Neuron (in vitro differentiated cells): Measurements from ENCODE around the gene HSPA12B.

Experiments
- H2AFZ ChIP-seq: one replicate; pipeline ENCODE4 v1.6.1; 2013; ENCODE audit warnings: low read depth, mild to moderate bottlenecking, inconsistent platforms, low read length, moderate library complexity
- H3K27me3 ChIP-seq: one replicate; pipeline ENCODE4 v1.6.1; 2013; ENCODE audit warnings: low read length; ENCODE audit not compliant: insufficient read depth
- H3K36me3 ChIP-seq: one replicate; pipeline ENCODE4 v1.6.1; 2013; ENCODE audit warnings: low read length; ENCODE audit not compliant: insufficient read depth
- H3K4me1 ChIP-seq: one replicate; pipeline ENCODE4 v1.6.1; 2013; ENCODE audit warnings: low read length; ENCODE audit not compliant: insufficient read depth
- H3K4me3 ChIP-seq: 2 replicates; pipeline ENCODE4 v1.5.1; 2013; ENCODE audit warnings: mild to moderate bottlenecking, low read length, moderate library complexity
- H3K9me3 ChIP-seq: one replicate; pipeline ENCODE4 v1.6.1; 2013; ENCODE audit warnings: low read length

HSPA12B gene, protein sequence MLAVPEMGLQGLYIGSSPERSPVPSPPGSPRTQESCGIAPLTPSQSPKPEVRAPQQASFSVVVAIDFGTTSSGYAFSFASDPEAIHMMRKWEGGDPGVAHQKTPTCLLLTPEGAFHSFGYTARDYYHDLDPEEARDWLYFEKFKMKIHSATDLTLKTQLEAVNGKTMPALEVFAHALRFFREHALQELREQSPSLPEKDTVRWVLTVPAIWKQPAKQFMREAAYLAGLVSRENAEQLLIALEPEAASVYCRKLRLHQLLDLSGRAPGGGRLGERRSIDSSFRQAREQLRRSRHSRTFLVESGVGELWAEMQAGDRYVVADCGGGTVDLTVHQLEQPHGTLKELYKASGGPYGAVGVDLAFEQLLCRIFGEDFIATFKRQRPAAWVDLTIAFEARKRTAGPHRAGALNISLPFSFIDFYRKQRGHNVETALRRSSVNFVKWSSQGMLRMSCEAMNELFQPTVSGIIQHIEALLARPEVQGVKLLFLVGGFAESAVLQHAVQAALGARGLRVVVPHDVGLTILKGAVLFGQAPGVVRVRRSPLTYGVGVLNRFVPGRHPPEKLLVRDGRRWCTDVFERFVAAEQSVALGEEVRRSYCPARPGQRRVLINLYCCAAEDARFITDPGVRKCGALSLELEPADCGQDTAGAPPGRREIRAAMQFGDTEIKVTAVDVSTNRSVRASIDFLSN

DNA sequence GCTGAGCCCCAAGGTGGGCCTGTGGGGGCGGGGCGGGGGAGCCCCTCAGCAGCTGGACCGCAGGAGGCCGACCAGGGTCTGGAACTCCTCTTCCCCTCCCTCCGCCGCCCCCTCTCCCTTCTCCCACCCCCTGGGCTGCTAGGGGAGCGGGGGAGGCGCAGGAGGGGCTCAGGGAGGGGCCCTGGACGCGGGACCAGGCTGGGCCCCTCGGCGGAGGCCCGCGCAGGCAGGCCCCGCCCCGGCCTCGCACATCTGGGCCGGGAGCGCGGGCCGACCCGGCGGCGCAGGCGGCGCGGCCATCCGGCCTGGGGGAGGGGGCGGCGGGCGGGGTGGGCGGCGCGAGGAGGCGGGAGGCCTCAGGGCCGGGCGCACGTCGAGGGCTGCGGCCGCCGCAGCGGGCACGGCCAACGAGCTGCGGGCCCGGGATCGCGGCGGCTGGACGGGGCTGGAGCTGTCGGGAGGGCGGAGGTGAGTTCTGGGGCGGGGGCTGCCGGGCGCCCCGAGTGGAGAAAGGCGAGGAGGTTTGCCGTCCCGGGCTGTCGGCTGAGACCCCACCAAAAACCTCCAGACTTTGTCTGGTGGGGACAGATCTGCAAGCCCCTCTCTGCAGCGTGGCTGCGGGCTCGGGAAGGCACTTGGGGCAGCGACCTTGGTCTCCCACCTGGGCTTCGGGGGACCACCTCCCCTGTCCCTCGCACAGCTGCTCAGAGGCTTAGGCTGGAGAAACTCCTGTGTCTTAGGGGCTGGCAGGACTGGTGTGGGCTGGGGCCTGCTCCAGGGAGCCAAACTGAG lies at the start of gene HSPA12B:
Gene HSPA12B (plus strand): TSS at position 359 of the 792 bp plus-strand sequence. CDS start 5,990 bp downstream, outside the sequence.
- Histone ChIP-seq H3K27me3 (peaks cover 16% of the 10 kb centered on the region), H3K9me3 (no peaks in the 10 kb centered on the region), H3K4me3 (no peak within 1 kb of the TSS), H3K36me3 (no peaks in the 10 kb centered on the region), H3K4me1 (peaks cover 4% of the 10 kb centered on the region), H2AFZ (no peak within 1 kb of the TSS)

DNA sequence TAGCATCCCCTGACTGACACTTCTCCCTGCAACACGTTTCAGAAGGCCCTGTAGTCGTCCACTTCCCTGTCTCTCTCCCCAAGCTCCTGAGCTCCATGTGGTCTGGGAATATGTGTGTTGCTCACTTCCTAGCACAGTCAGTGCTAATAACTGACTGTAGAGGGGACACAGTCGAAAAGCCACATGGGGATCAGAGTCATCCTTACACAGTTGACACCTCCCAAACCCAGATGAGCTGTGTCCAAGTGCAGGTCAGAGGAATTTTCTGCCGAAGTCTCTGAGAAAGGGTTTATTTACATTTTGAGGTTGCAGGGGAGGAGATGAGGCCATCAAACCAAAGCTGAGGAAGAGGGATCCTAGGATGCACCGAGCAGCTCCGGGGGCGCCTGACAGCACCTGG lies 47.1 kb upstream of the HSPA12B start:
- H2AFZ ChIP-seq, result no peak overlapping the region
- H3K4me1 ChIP-seq, result peaks cover 4% of the 10 kb centered on the region
- no peaks in the 10 kb centered on the region for H3K36me3 ChIP-seq
- H3K9me3 ChIP-seq, result no peaks in the 10 kb centered on the region
- H3K27me3 ChIP-seq, result peaks cover 38% of the 10 kb centered on the region
- no peak overlapping the region for H3K4me3 ChIP-seq

DNA sequence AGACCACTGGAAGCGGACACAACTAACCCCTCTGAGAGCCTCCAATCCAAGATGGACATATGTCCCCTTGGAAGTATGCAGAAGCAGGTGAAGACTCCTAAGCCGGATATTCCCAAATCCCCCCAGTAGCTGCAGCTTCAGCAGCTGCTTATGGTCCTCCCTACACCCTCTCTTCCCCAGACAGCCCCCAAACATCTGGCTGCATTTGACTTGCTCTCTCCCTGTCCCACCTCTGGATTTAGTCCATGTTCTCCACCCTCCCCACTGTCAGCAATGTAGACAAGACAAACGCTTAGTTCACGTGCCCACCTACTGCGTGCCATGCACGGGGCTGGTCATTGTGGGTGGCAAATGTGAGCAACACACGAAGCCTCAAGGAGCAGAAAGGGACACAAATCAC lies 46.1 kb upstream of the HSPA12B start:
- H2AFZ ChIP-seq, result no peak overlapping the region

DNA sequence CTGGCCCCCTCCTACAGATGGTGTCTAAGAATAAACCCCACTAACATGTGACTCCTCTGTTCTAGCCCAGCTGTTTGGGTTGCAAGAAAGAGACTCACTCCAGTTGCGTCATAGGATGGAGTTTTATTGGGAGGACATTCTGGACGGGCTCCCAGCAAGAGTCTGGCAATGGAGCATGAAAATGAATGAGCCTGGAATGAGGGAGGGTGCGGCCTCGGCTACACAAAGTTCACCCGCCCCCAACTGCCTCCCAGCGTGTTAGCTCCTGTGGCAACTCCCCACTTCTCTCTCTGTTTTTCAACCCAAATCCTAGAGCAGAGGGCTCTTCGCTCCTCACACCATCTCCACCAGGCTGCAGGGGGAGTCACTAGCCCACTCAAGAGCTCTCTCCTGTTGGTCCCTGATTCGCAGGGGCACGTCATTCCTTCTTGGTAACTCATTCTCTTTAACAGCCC lies 45.6 kb upstream of the HSPA12B start:
- Histone ChIP-seq H2AFZ (no peak overlapping the region), H3K4me1 (no peaks in the 10 kb centered on the region), H3K9me3 (no peaks in the 10 kb centered on the region), H3K4me3 (no peak overlapping the region), H3K36me3 (no peaks in the 10 kb centered on the region), H3K27me3 (peaks cover 23% of the 10 kb centered on the region)

More for the DNA sequence above, 46.1 kb upstream of the HSPA12B start:
- Histone ChIP-seq H3K9me3 (no peaks in the 10 kb centered on the region), H3K4me3 (no peak overlapping the region), H3K27me3 (peaks cover 28% of the 10 kb centered on the region), H3K4me1 (peaks cover under 1% of the 10 kb centered on the region), H3K36me3 (no peaks in the 10 kb centered on the region)

DNA sequence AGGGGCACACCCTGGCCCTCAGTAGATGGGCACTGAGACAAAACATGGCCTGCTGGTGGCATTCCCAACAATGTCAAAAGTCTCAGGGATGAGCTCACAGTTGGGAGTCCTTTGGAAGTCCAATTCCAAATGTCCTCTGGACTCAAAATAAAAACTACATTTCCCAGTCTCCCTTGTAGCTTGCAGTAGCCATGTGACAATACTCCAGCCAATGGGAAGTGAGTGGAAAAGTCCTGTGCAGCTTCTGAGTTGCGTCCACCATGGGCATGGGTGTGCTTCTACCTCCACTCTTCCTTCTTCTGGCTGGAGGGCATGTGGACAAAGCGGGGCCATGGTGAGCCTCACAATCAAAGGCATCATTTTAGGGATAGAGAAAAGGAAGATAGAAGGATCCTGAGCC lies 44.8 kb upstream of the HSPA12B start:
- H3K9me3 ChIP-seq, result no peaks in the 10 kb centered on the region
- peaks cover 18% of the 10 kb centered on the region for H3K27me3 ChIP-seq
- no peak overlapping the region for H2AFZ ChIP-seq
- H3K4me3 ChIP-seq, result no peak overlapping the region
- H3K4me1 ChIP-seq, result no peaks in the 10 kb centered on the region
- H3K36me3 ChIP-seq, result no peaks in the 10 kb centered on the region

DNA sequence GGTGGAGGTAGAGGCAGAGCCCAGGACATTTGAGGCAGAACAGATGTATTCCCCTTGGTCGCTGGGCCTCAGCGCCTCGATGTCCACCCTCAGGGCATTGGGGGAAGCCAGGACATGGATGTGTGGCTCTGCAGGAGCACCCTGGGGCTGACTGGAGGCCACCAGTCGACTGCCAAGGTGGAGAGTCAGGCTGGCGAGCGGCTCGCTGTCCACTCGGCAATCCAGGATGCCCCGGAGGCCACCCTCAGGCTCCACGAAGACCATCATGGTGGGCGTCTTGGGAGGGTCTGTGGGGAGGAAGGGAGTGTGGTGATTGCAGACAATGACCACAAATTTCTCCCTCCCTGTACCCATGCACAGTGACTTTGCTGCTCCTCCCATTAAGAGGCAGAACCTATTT lies 42.5 kb upstream of the HSPA12B start:
- Histone ChIP-seq H3K36me3 (no peaks in the 10 kb centered on the region), H3K4me1 (no peaks in the 10 kb centered on the region), H3K27me3 (peaks cover 10% of the 10 kb centered on the region), H3K9me3 (no peaks in the 10 kb centered on the region), H2AFZ (no peak overlapping the region), H3K4me3 (no peak overlapping the region)

DNA sequence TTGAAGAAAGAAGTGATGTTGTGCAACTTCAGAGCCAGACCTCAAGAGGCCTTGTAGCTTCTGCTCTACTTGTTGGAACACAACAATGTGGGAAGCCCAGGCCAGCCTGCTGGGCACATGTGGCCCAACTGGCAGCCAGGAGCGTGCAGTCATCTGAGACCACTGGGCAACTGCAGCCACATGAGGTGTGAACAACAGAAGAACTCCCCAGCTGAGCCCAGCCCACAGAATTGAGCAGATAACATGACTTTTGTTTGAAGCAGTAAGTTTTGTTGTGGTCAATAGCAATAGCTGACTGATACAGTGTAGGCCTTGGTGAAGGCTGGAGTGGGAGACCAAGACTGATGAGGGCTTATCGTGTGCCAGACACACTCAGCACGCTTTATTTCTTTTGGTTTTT lies 42.1 kb upstream of the HSPA12B start:
- Histone ChIP-seq H3K27me3 (peaks cover 5% of the 10 kb centered on the region), H3K36me3 (no peaks in the 10 kb centered on the region), H3K4me1 (no peaks in the 10 kb centered on the region), H3K4me3 (no peak overlapping the region), H3K9me3 (no peaks in the 10 kb centered on the region), H2AFZ (no peak overlapping the region)

DNA sequence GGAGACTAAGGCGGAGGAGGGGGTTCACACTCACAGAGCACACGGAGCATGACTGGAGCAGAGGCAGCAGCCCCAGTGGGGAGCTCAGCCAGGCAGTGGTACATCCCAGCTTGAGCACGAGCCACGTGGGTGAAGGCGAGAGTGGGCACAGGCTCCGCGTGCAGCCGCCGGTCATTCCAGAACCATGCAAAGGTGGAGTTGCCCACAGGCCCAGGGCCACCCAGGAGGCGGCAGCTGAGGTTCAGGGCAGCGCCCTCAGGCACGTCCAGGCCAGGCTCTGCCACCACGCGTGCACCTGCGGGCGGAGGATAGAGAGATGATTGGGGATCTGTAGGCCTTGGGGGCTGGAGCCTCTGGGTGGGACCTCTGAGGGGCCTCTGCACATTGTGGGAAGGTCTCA lies 41.2 kb upstream of the HSPA12B start:
- no peaks in the 10 kb centered on the region for H3K36me3 ChIP-seq
- no peaks in the 10 kb centered on the region for H3K4me1 ChIP-seq
- no peak overlapping the region for H3K4me3 ChIP-seq
- H2AFZ ChIP-seq, result no peak overlapping the region
- peaks cover 1% of the 10 kb centered on the region for H3K9me3 ChIP-seq
- H3K27me3 ChIP-seq, result no peaks in the 10 kb centered on the region

DNA sequence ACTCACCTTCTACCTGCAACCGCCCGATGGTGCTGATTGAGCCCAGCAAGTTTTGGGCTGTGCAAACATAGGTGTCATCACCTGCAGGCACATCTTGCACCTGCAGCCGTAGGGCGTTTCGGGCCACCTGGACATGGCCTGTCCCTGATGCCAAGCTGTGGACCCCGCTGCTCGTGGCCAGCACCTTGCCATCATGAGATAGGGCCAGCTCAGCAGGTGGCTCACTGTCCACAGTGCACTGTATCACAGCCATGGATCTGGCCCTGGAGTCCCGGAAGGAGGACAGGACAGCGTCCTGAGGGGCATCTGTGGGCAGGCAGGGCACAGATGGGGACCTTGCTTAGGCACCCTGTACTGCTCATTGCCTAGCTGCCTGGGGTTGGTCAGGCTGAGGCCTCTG lies 40.6 kb upstream of the HSPA12B start:
- Histone ChIP-seq H3K9me3 (peaks cover 5% of the 10 kb centered on the region), H3K4me3 (no peak overlapping the region), H3K36me3 (no peaks in the 10 kb centered on the region), H3K4me1 (no peaks in the 10 kb centered on the region), H2AFZ (no peak overlapping the region), H3K27me3 (no peaks in the 10 kb centered on the region)

DNA sequence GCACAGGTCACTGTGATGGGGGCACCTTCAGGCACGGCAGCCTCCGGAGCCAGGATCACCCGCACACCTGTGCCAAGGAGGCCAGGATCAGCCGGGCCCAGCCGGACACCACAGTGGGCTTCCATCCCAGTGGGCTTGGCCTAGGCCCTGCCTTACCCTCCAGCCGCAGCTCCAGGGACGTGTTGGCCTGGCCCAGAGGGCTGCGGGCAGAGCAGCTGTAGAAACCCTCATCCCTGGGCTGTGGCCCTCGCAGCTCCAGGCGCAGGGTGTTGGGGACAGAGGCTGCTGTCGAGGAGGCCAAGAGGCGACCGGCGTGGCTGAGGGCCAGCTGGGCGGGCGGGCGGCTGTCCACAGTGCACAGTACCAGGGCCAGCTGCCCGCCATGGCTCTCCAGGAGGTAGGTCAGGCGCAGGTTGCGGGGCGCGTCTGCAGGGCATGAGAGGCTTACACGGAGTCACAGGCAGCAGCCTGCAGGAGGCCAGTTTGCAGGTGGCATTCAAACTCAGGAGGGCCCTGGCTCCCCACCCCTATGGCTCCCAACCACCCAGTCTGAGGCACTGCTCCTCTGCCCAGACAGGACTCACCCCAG lies 39.7 kb upstream of the HSPA12B start:
- H3K36me3 ChIP-seq, result no peaks in the 10 kb centered on the region
- H3K9me3 ChIP-seq, result peaks cover 5% of the 10 kb centered on the region
- no peaks in the 10 kb centered on the region for H3K4me1 ChIP-seq
- no peaks in the 10 kb centered on the region for H3K27me3 ChIP-seq
- H2AFZ ChIP-seq, result no peak overlapping the region
- no peak overlapping the region for H3K4me3 ChIP-seq

DNA sequence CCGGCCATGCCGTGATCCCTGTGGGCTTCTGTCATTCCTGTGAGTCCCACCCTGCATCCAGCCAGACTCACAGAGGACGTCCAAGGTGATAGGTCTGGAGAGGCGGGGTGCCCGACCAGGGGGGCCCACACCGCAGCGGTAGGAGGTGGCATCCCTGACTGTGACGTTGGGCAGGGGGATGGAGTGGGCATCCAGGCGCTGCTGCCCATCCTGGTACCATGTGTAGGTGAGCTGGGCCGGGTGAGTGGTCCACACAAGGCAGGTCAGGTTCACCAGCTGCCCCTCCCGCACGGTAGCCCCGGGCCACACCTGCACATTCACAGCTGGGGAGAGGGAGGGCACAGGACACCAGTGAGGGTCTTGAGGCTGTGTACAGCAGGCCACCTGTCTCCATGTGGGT lies 39.1 kb upstream of the HSPA12B start:
- H3K36me3 ChIP-seq, result no peaks in the 10 kb centered on the region
- H2AFZ ChIP-seq, result no peak overlapping the region
- H3K27me3 ChIP-seq, result no peaks in the 10 kb centered on the region
- H3K4me1 ChIP-seq, result no peaks in the 10 kb centered on the region
- H3K4me3 ChIP-seq, result no peak overlapping the region
- peaks cover 5% of the 10 kb centered on the region for H3K9me3 ChIP-seq

DNA sequence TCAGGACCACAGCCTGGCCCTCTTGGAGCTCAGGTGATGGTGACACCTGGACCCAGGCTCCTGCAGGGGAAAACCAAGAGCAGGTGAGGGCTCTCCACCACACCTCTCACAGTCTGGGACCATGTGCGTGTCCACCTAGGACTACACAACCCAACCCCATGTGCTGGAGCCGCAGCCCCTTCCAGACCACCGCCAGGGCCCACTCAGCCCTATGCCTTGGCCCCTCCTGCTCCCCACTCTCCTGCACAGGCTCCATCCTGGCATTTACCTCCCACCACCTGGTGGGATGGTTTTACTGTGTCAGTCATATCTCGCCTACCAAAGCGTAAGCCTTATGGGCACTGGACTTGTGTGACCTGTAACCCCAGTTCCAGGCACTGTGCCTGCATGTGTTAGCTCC lies 37.6 kb upstream of the HSPA12B start:
- no peak overlapping the region for H2AFZ ChIP-seq
- peaks cover 5% of the 10 kb centered on the region for H3K9me3 ChIP-seq
- no peak overlapping the region for H3K4me3 ChIP-seq
- no peaks in the 10 kb centered on the region for H3K27me3 ChIP-seq
- no peaks in the 10 kb centered on the region for H3K4me1 ChIP-seq
- no peaks in the 10 kb centered on the region for H3K36me3 ChIP-seq

DNA sequence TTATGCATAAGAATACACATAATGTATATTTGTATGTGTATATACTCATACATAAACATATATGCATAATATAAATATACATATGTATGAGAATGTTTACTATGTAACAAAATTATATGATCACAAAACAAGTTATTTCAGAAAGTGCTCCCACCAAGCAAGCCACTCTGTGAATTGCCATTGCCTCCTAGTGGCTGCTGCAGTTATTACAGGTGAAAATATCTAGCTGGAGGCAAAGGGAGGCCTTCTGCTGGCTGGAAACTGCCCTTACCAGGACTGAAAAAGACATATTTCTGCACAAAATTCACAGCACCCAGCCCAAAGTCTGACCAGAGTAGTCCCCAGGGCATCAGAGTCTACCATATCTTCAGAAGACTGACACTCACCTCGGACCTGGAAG lies 36.3 kb upstream of the HSPA12B start:
- no peak overlapping the region for H3K4me3 ChIP-seq
- no peaks in the 10 kb centered on the region for H3K27me3 ChIP-seq
- H2AFZ ChIP-seq, result no peak overlapping the region
- no peaks in the 10 kb centered on the region for H3K36me3 ChIP-seq
- no peaks in the 10 kb centered on the region for H3K4me1 ChIP-seq
- peaks cover 5% of the 10 kb centered on the region for H3K9me3 ChIP-seq
